NCI-H2196 (cell line): ENCODE results near the gene SNCA.

ENCODE experiments used
- DNase-seq: peaks from one replicate; lab custom pipeline; 2025; ENCODE audit not compliant: unreplicated experiment; lab: John Stamatoyannopoulos, UW

Gene SNCA

GRCh38 chr4:89755220-89755619 is 81.7 kb downstream of the SNCA start:
- DNase-seq, result no peak

DNA sequence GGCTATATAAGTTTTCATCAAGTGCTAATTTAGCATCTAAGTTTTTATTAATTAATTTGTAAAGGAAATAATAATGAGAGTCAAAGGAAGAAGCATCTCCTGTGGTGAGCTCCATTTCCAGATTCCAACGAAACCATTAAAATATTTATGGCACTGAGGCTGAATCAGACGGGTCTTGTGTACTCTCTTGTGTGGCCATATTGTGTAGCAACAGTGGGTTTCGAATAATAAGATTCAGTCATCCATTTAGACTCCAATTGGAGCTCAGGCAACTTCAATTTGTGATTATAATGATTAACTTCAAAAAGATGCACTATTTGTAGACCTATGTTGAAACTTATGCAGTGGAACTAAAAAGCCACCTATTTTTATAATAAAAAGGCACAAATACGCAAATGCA is 82.4 kb downstream of the SNCA start:
- DNase-seq, result no peak

DNA sequence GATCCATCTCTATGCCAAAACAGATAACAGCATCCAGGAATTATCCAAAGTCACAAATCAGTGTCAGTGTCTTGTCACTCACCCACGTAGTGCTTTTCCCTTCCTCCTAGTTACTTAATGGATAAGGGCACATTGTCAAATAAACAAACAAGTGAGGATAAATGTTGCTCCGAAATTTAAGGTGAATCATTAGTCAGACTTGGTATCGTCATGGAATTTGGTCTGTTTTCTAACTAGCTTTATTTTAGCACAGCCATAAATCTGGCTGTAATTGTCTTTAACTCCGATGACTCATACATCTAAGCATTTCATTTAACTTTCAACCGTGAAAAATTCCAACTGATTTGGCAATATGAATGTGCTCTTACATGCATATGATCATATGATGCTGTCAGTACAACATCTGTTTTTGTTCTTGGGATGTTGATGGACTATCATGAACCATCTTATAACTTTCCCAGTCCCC is 83.3 kb downstream of the SNCA start:
- DNase-seq, result peak; percentile 0

GRCh38 chr4:89752932-89753598 is 83.9 kb downstream of the SNCA start:
- no peak for DNase-seq

DNA sequence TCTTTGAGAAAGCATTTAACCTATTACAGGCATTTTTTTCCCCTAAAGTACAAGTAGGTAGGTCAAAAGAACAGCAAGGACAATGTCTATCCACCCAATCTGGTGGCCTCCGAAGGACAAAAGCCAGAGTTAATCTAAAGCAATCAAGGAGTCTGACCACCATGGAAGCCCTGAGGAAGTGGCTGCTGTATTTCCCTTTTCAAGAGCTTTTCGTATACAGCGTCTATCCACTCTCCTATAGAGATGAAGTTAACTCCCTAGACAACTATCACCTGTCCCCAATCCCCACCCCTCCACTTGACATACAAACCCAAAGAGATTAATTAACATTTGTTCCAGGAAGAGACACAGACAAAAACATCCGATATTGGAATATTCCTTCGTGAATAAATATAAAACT is 85.5 kb downstream of the SNCA start:
- DNase-seq, result no peak

- no peak for DNase-seq
Measured at GRCh38 chr4:89746377-89746776, 90.6 kb downstream of the SNCA start.

GRCh38 chr4:89745708-89746107 is 91.3 kb downstream of the SNCA start:
- no peak for DNase-seq

DNA sequence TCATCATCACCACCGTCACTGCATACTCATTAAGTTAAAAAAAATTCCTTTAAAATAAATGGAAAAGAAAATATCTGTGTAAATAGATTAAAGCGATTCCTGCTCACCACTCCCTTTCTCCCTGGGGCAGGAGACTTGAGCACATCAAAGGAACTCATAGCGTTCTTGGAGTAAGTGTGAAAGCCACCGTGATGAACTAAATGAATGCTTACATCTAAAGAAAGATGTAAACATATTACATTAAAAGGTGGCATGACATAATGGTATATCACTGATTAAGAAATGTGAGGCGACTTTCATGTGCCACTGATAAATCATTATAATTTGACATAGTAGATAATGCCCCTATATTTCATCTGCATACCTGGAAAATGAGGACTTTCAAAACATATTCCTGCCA is 92.0 kb downstream of the SNCA start:
- DNase-seq, result no peak

DNA sequence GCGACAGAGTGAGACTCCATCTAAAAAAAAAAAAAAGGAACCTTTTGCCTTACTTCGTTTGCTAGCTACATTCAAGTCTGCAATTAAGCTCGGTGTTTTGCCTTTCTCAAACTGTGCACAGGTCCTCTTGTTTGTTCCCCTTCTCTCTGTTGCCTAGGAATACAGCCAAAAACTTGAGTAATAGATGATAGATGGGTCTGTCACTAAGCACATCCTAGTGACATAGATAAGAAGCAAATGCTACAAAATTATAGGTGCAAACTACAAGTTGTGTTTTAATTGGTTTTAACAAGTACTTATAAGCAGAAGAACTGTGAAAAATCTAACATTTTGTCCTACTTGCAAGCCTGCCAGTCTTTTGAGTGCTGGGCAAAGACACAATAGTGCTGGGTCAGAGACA is 95.2 kb downstream of the SNCA start:
- DNase-seq, result no peak

GRCh38 chr4:89739311-89739988 is 97.5 kb downstream of the SNCA start:
- DNase-seq, result no peak

- DNase-seq, result no peak
Measured at GRCh38 chr4:89737888-89738287, 99.1 kb downstream of the SNCA start.

DNA sequence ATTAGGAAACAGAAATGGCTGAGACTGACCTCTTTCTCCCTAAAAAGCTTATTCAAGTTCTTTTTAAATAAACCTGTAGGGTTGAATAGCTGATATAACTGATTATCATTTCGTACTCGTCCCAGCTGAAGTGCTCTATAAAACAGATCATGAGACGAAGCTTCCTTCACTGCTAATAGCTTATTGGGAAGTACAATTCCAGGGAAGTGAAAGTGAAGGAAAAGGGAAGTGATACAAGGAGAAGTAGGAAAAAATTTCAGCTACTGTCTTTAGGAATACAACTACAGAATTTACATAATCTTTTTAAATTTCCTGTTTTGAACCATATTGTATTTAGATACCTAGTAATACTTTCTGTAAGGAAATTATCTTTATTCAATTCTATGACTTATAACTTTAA is 103.0 kb downstream of the SNCA start:
- DNase-seq, result no peak

DNA sequence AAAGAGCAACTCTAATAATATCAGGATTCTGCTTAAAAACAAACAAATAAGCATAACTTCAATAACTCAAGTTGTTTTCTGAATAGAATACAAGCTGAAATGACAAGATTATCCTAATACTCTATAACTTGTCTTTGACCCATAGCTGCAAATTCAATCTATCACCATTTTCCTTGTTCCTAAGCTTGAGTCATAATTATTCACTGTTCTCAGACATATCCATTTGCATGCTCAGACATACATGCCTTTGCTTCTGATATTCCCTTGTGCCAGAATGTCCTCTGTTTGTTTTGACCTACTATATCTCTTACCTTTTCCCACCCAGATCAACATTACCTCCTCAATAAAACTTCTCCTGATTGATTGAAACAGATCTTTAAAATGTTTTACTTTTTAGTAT is 109.7 kb downstream of the SNCA start:
- no peak for DNase-seq

GRCh38 chr4:89725268-89725667 is 111.7 kb downstream of the SNCA start:
- no peak for DNase-seq

- DNase-seq, result no peak
Measured at GRCh38 chr4:89724716-89725115, 112.2 kb downstream of the SNCA start.

DNA sequence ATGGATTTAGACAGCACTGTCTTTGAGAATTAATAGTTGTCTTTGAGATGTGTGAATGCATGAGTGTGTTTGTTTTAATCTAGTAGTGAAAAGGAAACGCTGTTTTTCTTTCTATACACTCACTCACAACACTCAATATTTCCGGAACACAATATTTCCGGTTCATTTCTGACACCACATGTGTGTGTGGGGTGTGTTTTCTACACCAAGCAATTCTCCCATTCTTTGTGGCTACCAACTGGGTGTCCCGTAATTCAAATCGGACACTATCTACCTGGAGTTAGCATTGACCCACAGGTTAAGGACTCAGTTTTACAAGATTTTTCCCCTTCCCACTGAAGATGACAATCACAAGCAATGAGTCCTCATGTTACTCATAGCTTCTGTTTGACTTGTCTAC is 113.9 kb downstream of the SNCA start:
- DNase-seq, result no peak

GRCh38 chr4:89722517-89722916 is 114.4 kb downstream of the SNCA start:
- DNase-seq, result no peak

GRCh38 chr4:89720981-89721380 is 116.0 kb downstream of the SNCA start:
- peak; percentile 1 for DNase-seq

GRCh38 chr4:89719536-89720090 is 117.3 kb downstream of the SNCA start:
- DNase-seq, result no peak

GRCh38 chr4:89716893-89717292 is 120.1 kb downstream of the SNCA start:
- no peak for DNase-seq

- DNase-seq, result no peak
Measured at GRCh38 chr4:89715631-89716030, 121.3 kb downstream of the SNCA start.

DNA sequence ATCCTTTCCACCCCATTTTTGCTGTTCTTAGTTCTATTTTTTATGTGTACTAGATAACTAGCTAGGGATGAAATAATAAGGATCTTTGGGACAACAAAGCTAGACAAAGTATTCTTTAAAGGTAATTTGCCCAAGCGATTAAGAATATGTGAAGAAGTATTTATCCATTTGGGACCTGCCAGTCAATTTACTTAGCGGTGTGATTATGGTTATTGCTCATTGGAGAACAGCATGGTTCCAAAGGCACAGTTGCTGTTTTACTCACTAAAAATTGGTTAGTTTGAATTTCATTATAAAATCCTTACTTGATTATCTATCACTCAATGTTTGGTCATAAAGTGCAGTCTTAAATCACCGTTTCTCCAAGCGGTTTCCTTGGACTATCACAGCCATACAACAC is 124.1 kb downstream of the SNCA start:
- no peak for DNase-seq

DNA sequence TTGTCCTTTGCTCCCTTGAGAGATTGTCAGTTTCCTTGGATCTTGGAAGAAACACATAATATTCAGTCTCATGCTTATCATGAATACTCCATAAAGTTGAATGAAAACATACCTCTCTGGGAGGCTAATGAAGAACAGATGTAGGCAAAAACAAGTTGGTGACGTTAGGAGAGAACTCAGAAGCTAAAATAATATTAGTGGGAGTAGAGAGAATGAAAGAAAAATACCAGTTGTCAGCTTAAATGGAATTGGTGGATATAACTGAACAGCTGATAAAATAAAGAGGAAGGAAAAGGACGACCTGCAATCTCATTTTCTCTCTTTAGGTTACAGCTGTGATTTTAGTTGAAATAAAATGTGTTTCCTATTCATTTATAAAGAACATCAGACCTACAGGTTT is 124.8 kb downstream of the SNCA start:
- DNase-seq, result no peak
